Fibroblast of upper back skin (primary cell): ENCODE measurements around the gene KCNK17.

Experiments used
- DNase-seq: peaks from one replicate; pipeline ENCODE4 v3.0.0-alpha.2; 2013

KCNK17 gene

DNA sequence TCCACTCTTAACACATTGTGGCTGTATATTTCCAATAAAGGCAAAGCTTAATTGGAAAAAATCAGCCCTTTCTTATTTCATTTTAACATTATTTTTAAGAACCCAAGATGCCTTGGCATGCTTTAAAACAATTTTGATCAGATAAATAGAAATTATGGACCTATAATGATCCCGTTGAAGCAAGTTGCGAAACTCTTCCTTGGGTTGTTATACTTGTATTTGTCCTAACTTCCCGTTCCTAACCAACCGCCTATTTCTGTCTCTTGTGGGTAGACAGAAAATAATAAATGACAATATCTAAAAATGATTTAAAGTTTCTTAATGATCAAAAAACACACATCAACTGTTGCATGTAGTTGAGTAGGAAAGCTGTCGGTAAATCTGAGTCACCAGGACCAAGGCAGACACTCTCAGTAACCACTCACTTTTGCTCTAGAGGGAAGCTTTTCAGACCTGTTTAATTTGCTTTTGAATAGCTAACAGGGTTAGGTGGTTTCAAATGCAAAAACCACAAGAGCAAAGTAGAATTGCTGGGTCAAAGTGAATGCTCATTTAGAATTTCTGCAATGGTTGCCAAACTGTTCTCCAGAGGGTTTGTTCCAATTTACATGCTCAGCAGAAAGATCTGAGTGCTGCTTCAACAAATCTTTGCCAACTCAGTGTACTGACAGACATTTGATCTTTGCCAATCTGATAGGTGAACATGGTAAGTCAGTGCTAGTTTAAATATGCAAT, 50.7 kb downstream of the KCNK17 start:
- no peak for DNase-seq

DNA sequence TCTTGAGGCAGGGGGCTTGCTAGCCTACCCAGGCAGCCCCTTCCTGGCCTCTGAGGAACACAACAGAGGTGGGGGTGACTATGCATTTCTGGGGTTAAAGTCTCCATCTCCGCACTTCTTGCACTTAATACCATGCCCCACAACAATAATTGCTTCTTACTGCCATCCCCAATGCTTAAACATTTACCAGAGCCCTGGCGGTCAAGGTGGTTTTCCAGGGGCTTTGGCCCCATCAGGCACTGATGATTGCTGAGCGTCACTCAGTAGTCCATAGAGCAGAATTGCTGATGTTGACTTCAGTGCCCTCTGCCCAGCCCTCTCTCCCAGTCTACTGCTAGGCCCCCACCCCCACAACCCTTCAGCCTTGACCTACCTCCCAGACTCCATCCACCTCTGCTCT, 52.5 kb downstream of the KCNK17 start:
- DNase-seq, result no peak

DNA sequence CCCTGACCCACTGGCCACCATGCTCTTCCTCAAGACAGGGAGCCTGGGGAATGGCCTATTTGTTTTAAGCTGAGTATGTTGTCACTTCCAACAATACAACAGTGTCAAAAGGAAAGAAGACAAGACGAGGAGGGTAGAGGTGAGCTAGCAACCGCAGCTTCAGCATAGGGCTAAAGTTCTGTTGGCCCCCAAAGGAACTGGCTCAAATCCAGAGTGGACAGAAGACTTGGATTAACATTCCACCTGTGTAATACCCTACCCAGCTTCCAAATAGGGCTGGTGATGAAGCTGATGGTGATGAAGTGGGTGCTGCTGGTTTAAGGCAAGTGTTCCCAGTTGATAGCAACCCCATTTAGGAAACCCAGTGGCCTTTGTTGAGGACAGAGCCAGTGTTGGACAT, 53.3 kb downstream of the KCNK17 start:
- DNase-seq, result no peak

DNA sequence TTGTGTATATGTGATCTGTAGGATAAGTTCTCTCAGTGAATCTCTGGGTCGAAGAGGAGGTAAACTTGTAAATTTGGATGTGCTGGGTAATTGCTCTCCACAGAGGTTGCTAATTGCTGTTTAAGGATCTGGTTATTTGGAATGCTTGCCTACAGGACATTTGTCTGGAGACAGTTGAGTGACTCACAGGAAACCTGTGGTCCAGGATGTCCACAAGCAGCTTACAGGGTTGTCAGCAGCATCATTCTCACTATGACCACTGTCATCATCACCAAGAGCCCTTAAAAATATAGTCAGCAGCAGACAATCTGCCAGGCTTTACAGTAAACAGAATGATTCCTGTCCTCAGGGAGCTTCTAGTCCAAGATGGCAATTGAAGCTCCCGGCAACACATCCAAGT, 53.8 kb downstream of the KCNK17 start:
- DNase-seq, result no peak

DNA sequence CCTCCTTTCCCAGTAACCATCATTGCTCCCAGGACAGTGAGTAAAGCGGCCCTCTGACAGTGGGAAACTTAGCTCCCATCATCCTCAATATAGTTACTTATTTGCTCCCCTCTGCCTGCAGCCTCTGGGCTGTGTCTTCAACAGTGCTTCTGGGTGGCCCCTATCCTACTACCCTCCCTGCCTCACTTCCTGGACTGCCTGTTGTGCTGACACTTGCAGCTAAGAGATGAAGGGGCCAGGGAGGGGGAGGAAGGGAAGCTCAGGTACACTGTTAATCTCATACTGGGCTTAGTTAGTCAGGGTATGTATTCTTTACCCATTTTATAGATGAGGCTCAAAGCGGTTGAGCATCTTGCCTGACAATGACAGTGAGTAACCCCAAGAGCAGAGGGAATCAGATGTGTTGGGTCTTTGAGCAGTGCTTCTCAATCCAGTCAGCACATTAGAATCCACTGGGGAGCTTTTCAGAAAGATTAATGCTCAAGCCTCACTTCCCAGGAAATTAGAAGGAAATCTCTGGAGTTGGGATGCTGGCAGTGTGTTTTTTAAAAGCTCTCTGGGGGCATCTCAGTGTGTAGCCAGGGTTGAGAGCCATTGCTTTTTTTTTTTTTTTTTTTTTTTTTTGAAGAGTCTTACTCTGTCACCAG, 57.8 kb downstream of the KCNK17 start:
- DNase-seq, result no peak

DNA sequence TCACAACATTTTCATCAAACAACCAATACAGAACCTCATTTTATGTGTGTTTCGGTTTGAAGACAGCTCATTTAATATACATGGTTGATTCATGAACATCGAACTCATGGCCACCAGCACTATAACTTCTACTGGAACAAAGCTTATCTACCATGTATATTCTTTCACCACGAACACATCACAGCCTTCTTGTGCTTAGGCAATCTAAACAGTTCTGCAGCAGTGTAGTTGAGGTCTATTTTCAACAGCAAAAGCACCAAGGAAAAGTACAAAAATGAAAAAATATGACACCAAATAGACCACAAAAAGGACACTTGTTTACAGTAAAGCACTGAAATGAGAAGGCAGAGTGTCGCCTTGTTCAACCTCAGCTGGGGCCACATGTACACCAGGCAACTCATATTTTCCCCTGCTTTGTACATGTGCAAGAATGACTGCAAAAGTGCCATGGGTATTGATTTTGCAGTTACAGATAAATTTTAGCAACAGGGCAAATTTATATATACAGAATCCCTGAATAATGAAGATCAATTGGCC, 59.2 kb downstream of the KCNK17 start:
- no peak for DNase-seq

DNA sequence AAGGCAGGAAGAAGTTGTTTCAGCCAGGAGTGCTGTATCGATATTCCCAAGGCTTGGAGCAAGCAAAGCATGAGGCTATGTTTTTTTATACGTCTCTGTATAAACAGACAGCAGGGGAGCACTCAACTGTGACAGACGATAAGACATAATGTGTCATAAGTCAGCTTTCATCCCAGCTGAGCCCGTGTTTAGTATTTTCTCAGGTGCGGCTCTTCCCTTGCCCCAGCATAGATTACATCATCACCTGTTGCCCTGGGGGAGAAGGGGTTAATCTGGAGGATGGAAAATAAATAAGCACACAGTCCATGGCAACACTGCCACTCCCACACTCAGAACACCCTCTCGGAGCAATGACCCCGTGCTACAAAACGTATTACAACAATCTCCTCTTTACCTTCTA, 62.8 kb downstream of the KCNK17 start:
- DNase-seq, result no peak

DNA sequence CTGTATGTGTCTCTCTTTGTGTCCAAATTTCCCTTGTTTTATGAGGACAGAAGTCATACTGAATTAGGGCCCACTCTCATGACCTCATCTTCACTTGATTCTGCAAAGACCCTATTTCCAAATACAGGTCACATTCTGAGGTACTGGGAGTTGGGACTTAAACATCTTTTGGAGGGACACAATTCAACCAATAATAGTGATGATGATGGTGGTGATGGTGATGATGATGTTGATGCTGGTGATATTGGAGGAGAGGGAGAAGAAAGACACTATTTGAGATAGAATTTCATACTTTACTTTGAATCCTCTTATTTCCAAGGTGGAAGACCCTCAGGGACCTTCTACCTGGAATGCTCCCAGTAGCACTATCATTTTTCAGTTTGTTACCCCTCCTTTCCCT, 63.7 kb downstream of the KCNK17 start:
- DNase-seq, result no peak

DNA sequence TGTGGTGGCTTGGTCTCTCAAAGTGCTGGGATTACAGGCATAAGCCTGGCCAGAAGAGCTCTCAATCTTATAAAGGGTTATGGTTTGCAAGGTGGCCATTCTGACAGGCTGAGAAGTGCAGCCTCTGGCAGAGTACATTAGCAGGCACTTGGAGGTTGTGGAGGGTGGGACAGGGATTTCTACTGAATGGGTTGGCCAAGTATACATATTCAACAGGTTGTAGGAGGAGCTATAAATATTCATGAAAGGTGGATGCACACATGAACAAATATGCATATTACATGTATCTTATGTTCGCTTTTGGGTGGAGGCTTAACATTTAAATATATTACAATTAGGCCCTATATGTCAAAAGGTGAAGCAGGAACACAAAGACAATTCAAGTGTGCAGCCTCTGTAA, 64.9 kb downstream of the KCNK17 start:
- no peak for DNase-seq
